ENCODE data around the gene CACNA2D3.
"Not testable (repeated sequence)": the region's sequence is repeated elsewhere in the genome, so short reads cannot be mapped to it uniquely, and the experiment has no call there.

Gene CACNA2D3

GRCh38 chr3:54427501-54427900 is 305.1 kb downstream of the CACNA2D3 start:
- no peak for TF ChIP-seq POLR2A (IDR thresholded peaks at IDR 0.05; ENCODE audit: low read length)
- TF ChIP-seq GATA1 (IDR thresholded peaks at IDR 0.05; ENCODE audit: low read depth, low read length): no peak
- DNase-seq: no peak

GRCh38 chr3:54427941-54428871 is 305.9 kb downstream of the CACNA2D3 start:
- TF ChIP-seq GATA1 (IDR thresholded peaks at IDR 0.05; ENCODE audit: low read depth, low read length): no peak
- no peak for TF ChIP-seq POLR2A (IDR thresholded peaks at IDR 0.05; ENCODE audit: low read length)
- DNase-seq: peak; percentile 64 to 79

- no peak for DNase-seq
- TF ChIP-seq POLR2A (IDR thresholded peaks at IDR 0.05; ENCODE audit: low read length) (no peak), GATA1 (IDR thresholded peaks at IDR 0.05; ENCODE audit: low read depth, low read length) (no peak)
Observed at GRCh38 chr3:54432975-54433374, 310.6 kb downstream of the CACNA2D3 start.

GRCh38 chr3:54433846-54434245 is 311.5 kb downstream of the CACNA2D3 start:
- peak in 1 of 2 experiments; percentile 0 for DNase-seq
- no peak for TF ChIP-seq GATA1 (IDR thresholded peaks at IDR 0.05; ENCODE audit: low read depth, low read length)
- no peak for TF ChIP-seq POLR2A (IDR thresholded peaks at IDR 0.05; ENCODE audit: low read length)

GRCh38 chr3:54434756-54435155 is 312.4 kb downstream of the CACNA2D3 start:
- TF ChIP-seq GATA1 (IDR thresholded peaks at IDR 0.05; ENCODE audit: low read depth, low read length): no peak
- TF ChIP-seq POLR2A (IDR thresholded peaks at IDR 0.05; ENCODE audit: low read length): no peak
- DNase-seq: no peak

- no peak for TF ChIP-seq GATA1 (IDR thresholded peaks at IDR 0.05; ENCODE audit: low read depth, low read length)
- no peak for TF ChIP-seq POLR2A (IDR thresholded peaks at IDR 0.05; ENCODE audit: low read length)
- DNase-seq: no peak
Observed at GRCh38 chr3:54437271-54437670, 314.9 kb downstream of the CACNA2D3 start.

- TF ChIP-seq POLR2A (IDR thresholded peaks at IDR 0.05; ENCODE audit: low read length) (no peak), GATA1 (IDR thresholded peaks at IDR 0.05; ENCODE audit: low read depth, low read length) (no peak)
Observed at GRCh38 chr3:54443561-54444161, 321.3 kb downstream of the CACNA2D3 start.

GRCh38 chr3:54445630-54446029 is 323.3 kb downstream of the CACNA2D3 start:
- TF ChIP-seq GATA1 (IDR thresholded peaks at IDR 0.05; ENCODE audit: low read depth, low read length): no peak
- TF ChIP-seq POLR2A (IDR thresholded peaks at IDR 0.05; ENCODE audit: low read length): no peak
- no peak for DNase-seq

More at GRCh38 chr3:54443561-54444161, 321.3 kb downstream of the CACNA2D3 start:
- no peak for DNase-seq

- TF ChIP-seq GATA1 (IDR thresholded peaks at IDR 0.05; ENCODE audit: low read depth, low read length) (no peak), POLR2A (IDR thresholded peaks at IDR 0.05; ENCODE audit: low read length) (no peak)
- DNase-seq: no peak
Observed at GRCh38 chr3:54447427-54447826, 325.1 kb downstream of the CACNA2D3 start.

- DNase-seq: no peak
- TF ChIP-seq POLR2A (IDR thresholded peaks at IDR 0.05; ENCODE audit: low read length): no peak
- no peak for TF ChIP-seq GATA1 (IDR thresholded peaks at IDR 0.05; ENCODE audit: low read depth, low read length)
Observed at GRCh38 chr3:54454806-54455205, 332.5 kb downstream of the CACNA2D3 start.

- no peak for DNase-seq
- TF ChIP-seq GATA1 (IDR thresholded peaks at IDR 0.05; ENCODE audit: low read depth, low read length) (no peak), POLR2A (IDR thresholded peaks at IDR 0.05; ENCODE audit: low read length) (no peak)
Observed at GRCh38 chr3:54458357-54458756, 336.0 kb downstream of the CACNA2D3 start.

- not testable (repeated sequence) for DNase-seq
Observed at GRCh38 chr3:54464554-54464953, 342.2 kb downstream of the CACNA2D3 start.

- TF ChIP-seq POLR2A (IDR thresholded peaks at IDR 0.05; ENCODE audit: low read length) (no peak), GATA1 (IDR thresholded peaks at IDR 0.05; ENCODE audit: low read depth, low read length) (no peak)
- DNase-seq: no peak
Observed at GRCh38 chr3:54476891-54477290, 354.5 kb downstream of the CACNA2D3 start.

GRCh38 chr3:54481606-54482365 is 359.4 kb downstream of the CACNA2D3 start:
- no peak for DNase-seq
- no peak for TF ChIP-seq POLR2A (IDR thresholded peaks at IDR 0.05; ENCODE audit: low read length)
- TF ChIP-seq GATA1 (IDR thresholded peaks at IDR 0.05; ENCODE audit: low read depth, low read length): no peak
